Measurements from ENCODE around the gene DPEP2NB.

- TF ChIP-seq CTCF (IDR thresholded peaks at IDR 0.05; ENCODE audit: insufficient read depth, low read length, poor library complexity, severe bottlenecking) = peak; percentile 90
- no peak for TF ChIP-seq EZH2phosphoT487 (conservative IDR thresholded peaks at IDR 0.05; ENCODE audit: low read length)
Measured at GRCh38 chr16:67993207-67994039, 22.3 kb downstream of the DPEP2NB start.

Measured in SU-DHL-6 (cell line).